GM18907 (cell line): ENCODE measurements around the gene SPSB2.
"Not testable (repeated sequence)": the region's sequence is repeated elsewhere in the genome, so short reads cannot be mapped to it uniquely, and the experiment has no call there.

Experiments used
- ATAC-seq: cut with Tn5 transposase; IDR thresholded peaks from one replicate; pipeline ENCODE4 v1.9.1; 2021; ENCODE audit warnings: mild to moderate bottlenecking, moderate library complexity; ENCODE audit not compliant: unreplicated experiment

Gene SPSB2

DNA sequence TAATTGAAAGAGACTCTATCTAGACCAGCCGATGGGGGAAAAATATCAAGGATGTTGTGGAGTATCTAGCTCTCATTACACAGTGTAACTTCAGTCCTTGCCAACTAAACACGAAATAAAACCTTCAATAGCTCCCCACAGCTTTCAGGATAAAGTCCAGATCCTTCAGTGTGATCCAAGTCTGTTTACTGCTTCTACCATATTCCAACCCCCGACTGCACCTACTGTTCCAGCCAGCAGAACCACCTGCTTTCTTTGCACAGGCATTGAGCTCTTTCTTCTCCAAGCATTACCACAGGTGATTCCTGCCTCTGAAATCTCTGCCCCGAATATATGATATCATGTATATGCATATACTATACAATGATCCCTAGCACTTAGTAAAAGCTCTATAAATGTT is 29.3 kb upstream of the SPSB2 start:
- ATAC-seq = no peak

DNA sequence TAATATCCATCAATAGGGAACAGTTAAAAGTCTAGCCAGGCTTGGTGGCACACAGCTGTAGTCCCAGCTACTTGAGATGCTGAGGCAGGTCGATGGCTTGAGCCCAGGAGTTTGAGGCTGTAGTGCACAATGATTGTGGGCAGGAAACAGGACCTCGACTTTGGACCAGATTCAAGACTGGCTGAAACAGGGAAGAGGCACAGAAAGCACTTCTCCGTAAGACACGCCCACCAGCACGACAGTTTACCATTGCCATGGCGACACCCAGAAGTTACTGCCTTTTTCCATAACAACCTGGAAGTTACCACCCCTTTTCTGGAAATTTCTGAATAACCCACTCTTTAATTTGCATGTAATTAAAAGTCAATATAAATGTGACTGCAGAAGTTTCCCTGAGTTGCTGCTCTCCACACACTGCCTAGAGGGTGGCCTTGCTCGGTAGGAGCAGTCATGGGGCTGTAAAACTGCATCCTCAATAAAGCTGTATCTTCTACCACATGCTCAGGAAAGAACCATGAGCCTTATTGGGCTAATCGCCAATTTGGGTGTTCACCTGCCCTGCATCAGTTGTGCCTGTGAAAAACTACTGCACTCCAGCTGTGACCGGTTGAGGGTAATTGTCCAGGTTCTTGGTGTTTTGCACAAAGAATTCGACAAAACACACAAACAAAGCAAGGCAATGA is 26.9 kb upstream of the SPSB2 start:
- no peak for ATAC-seq

DNA sequence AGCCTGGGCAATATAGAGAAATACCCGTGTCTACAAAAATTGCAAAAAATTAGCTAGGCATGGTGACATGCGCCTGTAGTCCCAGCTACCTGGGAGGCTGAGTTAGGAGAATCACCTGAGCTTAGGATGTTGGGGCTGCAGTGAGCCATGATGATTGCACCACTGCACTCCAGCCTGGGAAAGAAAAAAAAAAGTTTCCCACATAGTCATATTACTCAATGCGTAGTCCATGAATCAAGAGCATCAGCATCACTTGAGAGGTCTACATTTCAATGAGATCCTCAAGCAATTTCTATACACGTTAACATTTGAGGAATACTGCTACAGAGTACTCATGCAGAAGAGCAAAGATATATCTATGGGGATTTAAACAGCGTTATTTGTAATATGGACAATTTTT is 26.3 kb upstream of the SPSB2 start:
- no peak for ATAC-seq

DNA sequence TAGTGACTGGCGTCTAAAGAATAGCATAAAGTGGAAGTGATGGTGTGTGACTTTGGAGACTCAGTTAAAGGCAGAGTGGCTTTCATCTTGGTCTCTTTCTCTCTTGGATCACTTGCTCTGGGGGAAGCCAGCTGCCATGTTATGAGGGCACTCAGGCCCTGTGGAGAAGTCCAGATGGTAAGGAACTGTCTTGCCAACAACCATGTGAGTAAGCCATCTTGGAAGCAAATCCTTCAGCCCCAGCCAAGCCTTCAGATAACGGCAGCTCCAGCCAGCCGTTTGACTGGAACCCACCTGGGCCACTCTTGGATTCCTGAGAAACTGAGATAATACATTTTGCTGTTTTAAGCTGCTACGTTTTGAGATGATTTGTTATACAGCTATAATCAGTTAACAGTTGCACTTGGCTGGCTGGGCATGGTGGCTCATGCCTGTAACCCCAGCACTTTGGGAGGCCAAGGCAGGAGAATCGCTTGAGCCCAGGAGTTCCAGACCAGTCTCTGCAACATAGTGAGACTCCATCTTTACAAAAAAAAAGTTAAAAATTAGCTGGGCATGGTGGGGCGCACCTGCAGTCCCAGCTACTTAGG is 23.8 kb upstream of the SPSB2 start:
- ATAC-seq = no peak

DNA sequence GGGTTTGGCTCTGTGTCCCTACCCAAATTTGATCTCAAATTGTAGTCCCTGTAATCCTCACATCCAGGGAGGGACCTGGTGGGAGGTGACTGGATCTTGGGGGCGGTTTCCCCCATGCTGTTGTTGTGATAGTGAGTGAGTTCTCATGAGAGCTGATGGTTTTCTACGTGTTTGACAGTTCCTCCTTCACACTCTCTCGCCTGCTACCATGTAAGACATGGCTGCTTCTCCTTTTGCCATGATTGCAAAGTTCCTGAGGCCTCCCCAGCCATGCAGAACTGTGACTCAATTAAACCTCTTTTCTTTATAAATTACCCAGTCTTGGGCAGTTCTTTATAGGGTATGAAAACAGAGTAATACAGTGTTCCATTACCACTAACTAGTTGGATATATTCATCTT is 21.2 kb upstream of the SPSB2 start:
- ATAC-seq = no peak

DNA sequence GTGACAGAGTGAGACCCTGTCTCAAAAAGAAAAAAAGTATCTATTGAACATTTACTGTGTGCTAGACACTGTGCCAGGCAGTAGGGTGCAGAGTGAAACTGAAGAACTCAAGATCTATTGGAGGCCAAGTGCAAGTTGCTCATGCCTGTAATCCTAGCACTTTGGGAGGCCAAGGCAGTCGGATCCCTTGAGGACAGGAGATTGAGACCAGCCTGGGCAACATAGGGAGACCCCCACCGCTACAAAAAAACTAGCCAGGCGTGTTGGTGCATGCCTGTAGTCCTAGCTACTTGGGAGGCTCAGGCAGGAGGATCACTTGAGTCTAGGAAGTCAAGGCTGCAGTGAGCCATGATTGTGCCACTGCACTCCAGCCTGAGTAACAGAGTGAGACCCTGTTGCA is 19.6 kb upstream of the SPSB2 start:
- ATAC-seq = not testable (repeated sequence)

DNA sequence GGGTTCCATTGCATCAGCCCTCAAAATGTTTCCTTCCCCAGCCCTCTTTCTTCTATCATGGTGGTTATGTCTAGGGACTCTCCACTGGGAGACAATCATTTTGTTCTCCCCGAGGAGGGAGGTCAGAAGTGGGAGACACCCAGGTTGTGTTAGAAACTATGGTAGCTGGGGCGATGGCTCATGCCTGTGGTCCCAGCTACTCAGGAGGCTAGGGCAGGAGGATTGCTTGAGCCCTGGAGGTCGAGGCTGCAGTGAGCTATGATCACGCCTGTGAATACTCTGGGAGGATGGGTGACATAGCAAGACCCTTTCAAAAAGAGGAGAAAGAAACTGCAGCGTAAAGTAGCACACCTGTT is 18.5 kb upstream of the SPSB2 start:
- peak; percentile 23 for ATAC-seq

DNA sequence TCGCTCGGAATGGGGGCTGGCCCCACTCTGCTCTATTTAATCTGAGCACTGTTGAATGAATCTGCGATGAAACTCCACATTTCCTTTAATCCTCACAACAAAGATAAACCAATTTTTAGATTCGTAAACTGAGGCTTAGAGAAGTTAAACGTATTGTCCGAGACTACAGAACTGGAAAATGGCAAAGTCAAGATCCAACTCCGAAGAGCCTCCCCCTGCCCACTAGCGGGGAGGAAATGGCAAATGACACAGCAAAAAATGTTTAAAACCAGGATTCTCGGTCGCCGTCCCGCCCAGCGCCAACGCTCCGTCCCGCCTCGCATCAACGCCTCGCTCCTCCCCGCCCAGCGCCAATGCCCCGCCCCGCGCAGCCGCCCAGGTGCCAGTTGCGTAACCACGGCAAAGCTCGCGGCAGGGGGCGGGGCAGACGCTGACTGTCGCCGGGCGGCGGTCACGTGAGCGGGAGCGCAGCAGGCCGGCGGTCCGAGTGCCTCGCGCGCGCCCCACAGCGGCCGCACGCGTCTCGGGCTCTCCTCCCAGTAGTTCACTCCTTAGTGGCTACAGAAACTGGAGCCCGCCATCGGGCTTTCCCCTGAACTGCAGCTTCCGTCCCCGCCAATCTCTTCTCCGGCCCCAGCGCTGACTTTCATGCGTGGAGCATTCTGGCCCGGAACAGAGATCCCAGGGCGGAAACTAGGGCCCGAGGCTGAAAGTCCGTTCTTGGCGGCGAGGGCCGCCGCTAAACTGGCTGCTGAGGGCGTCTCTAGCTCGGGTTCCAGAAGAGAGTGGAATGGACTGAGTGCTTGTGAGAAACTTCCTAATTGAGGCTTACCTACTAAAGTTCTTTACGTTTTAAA is 17.9 kb upstream of the SPSB2 start:
- ATAC-seq = peak; percentile 93

DNA sequence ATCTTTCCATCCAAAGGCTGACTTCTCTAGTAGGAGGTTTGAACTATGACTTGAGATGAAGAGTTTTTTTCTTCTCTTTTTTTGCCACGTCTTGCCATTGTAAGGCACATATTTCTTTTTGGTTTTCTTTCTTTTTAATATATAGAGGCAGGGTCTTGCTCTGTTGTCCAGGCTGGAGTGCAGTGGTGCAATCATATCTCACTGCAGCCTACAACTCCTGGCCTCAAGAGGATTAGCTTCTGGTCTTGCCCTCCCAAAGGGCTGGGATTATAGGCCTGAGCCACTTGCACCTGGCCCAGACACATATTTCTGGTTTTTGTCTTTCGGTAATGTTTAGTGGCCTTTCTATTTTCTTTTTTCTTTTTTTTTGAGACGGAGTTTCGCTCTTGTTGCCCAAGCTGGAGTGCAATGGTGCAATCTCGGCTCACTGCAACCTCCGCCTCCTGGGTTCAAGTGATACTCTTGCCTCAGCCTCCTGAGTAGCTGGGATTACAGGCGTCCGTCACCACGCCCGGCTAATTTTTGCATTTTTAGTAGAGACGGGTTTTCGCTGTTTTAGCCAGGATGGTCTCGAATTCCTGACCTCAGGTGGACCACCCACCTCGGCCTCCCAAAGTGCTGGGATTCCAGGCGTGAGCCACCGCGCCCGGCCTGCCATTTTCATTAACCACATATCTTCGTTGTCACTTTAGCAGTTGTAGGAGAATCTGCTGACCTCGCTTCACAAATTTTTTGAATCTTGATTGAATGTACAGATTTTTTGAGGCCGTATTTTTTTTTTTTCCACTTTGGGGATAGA is 16.9 kb upstream of the SPSB2 start:
- not testable (repeated sequence) for ATAC-seq

DNA sequence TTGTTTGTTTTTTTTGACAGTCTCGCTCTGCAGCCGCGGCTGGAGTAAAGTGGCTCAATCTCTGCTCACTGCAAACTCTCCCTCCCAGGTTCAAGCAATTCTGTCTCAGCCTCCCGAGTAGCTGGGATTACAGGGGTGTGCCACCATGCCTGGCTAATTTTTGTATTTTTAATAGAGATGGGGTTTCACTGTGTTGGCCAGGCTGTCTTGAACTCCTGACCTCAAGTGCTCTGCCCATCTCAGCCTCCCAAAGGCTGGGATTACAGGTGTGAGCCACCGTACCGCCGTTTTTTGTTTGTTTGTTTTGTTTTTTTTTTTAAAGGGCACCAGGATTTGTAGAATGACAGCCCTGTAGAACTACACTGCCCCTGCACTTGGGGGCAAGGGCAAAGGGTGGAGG is 15.7 kb upstream of the SPSB2 start:
- ATAC-seq = not testable (repeated sequence)

DNA sequence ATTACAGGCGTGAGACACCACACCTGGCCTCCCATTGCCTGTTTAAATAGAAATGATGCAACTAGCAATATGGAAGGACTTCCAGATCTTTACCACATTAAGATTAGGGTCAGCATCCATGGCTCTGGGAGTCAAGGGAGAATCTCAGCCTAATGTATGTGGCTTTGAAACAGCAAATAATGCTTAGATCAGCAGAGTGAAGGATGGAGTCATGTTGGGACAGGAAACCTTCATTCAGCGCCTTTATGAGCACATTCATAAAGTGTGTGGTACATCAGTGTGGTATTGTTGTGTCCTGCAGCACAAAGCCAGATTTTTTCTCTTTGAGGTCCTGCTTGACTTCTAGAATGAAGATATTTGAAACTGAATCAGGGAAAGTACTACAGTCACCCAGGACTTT is 15.3 kb upstream of the SPSB2 start:
- no peak for ATAC-seq

DNA sequence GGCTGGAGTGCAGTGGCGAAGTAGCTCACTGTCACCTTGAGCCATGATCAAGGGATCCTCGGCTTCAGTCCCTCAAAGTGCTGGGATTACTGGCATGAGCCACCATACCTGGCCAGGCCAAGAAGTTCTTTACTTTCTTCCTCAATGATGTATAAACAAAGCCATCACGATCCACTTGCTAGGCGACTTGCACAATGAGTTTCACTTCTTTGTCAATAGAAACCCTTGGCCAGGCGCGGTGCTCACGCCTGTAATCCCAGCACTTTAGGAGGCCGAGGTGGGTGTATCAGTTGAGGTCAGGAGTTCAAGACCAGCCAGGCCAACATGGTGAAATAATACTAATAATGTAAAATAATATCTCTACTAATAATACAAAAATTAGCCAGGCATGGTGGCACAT is 14.4 kb upstream of the SPSB2 start:
- ATAC-seq = no peak

DNA sequence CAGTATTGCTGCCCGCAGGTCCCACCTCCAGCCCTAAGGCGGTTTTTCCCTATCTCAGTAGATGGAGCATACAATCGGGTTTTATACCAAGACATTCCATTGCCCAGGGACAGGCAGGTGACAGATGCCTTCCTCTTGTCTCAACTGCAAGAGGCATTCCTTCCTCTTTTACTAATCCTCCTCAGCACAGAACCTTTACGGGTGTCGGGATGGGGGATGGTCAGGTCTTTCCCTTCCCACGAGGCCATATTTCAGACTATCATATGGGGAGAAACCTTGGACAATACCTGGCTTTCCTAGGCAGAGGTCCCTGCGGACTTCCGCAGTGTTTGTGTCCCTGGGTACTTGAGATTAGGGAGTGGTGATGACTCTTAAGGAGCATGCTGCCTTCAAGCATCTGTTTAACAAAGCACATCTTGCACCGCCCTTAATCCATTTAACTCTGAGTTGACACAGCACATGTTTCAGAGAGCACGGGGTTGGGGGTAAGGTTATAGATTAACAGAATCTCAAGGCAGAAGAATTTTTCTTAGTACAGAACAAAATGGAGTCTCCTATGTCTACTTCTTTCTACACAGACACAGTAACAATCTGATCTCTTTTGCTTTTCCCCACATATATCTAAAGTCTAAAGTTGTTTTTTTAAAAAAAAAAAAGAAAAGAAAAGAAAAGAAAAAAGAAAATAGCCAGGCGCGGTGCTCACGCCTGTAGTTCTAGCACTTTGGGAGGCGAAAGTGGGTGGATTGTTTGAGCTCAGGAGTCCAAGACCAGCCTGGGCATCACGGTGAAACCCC is 13.3 kb upstream of the SPSB2 start:
- not testable (repeated sequence) for ATAC-seq

DNA sequence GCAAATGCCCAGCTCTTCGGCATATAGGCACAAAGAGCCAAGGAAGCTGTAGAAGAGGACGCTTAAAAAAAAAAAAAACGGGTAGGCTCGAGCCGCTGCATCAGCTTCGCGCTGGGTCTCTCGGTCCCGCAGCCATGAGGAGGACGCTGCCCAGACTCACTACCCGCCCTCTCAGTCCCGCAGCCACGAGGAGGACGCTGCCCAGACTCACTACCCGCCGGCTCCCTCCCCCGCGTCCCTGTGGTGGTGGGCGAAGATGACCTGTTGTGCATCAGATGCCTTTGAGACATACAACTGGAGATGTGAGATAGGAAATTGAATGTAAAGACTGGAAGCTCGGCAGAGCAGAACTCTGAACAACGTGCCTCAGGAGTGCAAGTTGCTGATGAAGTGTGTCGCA is 11.4 kb upstream of the SPSB2 start:
- ATAC-seq = no peak

DNA sequence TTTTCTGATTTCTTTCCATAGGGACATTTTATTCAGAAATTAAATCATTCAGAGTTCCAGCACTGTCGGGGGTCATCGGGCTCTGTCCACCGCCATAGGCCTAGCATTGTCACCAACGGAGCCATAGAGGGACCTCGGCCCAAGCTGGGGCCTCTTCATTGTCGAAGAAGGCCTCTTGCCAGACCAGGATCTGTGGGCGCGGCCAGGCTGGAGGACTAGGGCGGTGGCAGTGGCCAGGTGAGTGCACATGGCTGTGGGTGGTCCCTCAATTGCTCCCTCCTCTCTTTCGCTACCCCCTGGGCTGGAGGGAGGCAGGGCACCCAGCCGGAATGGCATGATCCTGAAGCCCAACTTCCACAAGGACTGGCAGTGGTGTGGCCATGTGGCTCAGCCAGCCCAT is 10.6 kb upstream of the SPSB2 start:
- no peak for ATAC-seq

DNA sequence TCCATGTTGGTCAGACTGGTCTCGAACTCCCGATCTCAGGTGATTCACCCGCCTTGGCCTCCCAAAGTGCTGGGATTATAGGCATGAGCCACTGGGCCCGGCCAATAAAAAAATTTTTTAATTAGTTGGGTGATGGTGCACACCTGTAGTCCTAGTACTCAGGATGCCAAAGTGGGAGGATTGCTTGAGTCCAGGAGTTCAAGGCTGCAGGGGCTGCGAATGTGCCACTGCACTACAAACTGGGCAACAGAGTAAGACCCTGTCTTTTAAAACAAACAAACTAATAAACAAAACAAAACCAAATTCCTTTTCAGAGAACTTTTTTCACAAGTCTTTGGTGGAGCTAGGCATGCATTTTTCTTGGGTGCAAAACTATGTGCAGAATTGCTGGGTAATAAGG is 10.1 kb upstream of the SPSB2 start:
- ATAC-seq = no peak

DNA sequence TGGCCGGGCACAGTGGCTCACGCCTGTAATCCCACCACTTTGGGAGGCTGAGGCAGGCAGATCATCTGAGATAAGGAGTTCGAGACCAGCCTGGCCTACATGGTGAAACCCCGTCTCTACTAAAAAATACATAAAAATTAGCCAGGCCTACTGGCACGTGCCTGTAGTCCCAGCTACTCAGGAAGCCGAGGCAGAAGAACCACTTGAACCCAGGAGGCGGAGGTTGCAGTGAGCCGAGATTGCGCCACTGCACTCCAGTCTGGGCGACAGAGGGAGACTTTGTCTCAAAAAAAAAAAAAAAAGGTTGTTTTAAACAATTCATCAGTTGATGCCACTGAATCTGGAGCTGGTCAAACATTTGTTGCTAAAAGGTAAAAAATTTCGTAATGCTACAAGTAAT is 6.7 kb upstream of the SPSB2 start:
- ATAC-seq = not testable (repeated sequence)

DNA sequence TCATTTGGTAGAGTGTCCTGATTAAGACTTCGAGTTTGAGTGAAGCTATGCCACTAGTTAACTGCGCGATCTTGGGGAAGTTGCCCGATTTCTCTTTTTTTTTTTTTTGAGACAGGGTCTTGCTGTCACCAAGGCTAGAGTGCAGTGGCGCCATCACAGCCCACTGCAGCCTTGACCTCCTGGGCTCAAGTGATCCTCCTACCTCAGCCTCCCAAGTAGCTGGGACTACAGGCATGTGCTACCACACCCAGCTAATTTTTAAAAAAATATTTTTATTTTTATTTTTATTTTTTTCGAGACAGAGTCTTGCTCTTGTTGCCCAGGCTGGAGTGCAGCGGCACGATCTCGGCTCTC is 889 bp upstream of the SPSB2 start:
- not testable (repeated sequence) for ATAC-seq

DNA sequence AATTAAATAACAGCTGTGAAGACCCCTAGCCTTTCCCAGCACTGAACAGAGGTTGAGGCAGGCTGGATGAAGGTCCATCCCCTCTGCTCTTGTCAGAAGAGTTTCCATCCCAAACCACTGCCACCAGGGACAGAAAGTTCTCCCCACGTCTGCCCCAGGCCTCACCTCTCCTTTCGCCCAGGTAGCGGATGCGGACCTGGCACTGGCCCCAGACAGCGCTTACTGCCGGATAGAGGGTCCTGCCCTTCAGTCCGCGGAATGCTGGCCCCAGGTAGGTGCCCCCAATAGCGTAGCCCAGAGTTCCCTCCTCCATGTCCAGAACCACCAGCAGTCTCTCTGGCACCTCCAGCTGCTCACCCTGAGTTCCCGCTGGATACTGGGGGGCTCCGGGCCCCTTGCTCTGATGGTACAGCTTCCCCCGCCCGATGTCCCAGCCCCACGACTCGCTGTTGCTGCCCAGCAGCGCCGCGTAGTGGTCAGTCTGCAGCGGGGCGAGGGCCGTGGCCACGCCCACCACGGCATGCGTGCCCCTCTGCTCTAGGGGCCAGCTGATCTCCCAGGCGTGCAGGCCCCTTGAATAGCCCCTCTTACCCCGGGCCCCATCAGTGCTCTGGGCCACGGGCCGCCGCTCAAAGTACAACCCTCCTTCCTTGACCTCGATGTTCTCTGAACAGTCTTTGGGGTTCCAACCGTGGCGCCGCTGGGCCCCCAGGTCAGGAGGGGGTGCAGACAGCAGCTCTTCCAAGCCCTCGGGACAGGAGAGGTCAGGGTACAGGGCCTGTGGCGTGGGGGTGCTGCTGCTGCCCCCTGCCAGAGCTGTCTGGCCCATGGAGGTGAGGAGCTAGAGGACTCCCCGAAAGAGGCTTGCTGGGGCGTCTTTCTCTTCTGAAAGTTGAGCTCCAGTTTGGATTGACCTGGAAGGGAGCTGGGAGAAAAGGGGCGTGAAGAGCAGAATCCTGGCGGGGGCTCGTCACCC is 742 bp downstream of the SPSB2 start:
- peak; percentile 36 for ATAC-seq
